ENCODE results near the gene EIPR1.

Gene EIPR1

DNA sequence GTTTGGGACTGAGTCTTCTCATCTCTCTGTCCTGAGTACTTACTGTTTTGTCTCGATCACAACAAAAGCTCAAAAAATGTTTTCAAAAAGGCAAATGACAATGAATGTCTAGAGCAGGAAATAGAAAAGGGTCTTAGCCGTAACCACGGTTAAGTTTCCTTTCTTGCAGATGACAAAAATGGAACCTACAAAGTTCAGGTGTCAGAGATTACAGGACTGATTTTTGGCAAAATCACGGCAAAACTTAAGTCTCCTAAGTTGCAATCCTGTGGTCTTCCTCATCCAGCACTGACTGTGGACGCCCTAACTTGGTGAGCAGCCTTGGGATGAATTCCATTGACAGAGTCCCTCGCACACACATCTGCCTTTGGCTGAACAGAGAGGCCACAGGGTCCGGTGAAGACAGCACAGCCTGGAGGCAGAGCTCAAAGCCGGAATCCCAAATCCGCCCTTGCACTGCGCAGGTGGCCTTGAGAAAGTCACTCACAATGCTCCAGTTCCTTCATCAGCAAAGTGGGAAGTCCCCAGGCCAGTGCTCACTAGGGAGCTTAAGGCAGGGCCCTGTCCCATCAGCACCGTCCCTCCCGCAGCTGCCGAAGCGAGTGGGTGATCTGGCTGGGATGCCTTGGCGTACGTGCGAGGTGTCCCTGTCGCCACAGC lies 55.2 kb downstream of the EIPR1 start:
- no peak for DNase-seq (ENCODE audit: low spot score)
- TF ChIP-seq CTCF (IDR thresholded peaks at IDR 0.05; ENCODE audit: extremely low read depth, missing control alignments) = no peak

GRCh38 chr2:3321825-3322224 lies 55.8 kb downstream of the EIPR1 start:
- no peak for DNase-seq (ENCODE audit: low spot score)
- no peak for TF ChIP-seq CTCF (IDR thresholded peaks at IDR 0.05; ENCODE audit: extremely low read depth, missing control alignments)

GRCh38 chr2:3320910-3321605 lies 56.6 kb downstream of the EIPR1 start:
- DNase-seq (ENCODE audit: low spot score) = no peak
- TF ChIP-seq CTCF (IDR thresholded peaks at IDR 0.05; ENCODE audit: extremely low read depth, missing control alignments) = no peak

DNA sequence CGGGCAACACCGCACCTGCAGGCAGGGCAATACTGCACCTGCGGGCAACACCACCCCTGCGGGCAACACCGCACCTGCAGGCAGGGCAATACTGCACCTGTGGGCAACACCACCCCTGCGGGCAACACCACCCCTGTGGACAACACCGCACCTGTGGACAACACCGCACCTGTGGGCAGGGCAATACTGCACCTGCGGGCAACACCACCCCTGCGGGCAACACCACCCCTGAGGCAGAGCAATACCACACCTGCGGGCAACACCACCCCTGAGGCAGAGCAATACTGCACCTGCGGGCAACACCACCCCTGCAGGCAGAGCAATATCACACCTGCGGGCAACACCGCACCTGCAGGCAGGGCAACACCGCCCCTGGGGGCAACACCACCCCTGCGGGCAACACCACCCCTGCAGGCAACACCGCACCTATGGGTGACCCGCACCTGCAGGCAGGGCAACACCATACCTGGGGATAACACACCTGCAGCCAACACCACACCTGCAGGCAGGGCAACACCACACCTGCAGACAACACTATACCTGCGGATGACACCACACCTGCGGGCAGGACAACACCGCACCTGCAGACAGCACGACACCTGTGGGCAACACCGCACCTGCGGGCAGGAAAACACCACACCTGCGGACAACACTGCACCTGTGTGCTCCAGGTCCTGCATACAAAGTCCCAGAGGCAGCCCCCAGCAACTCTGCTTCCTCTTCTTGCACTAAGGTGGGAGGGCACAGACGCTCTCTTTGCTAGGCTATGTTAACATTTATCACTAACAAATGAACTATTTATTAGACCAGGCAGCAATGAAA lies 57.7 kb downstream of the EIPR1 start:
- no peak for TF ChIP-seq CTCF (IDR thresholded peaks at IDR 0.05; ENCODE audit: extremely low read depth, missing control alignments)
- DNase-seq (ENCODE audit: low spot score) = no peak

GRCh38 chr2:3319134-3319533 lies 58.5 kb downstream of the EIPR1 start:
- DNase-seq (ENCODE audit: low spot score) = no peak
- no peak for TF ChIP-seq CTCF (IDR thresholded peaks at IDR 0.05; ENCODE audit: extremely low read depth, missing control alignments)

GRCh38 chr2:3317871-3318590 lies 59.6 kb downstream of the EIPR1 start:
- TF ChIP-seq CTCF (IDR thresholded peaks at IDR 0.05; ENCODE audit: extremely low read depth, missing control alignments) = no peak
- no peak for DNase-seq (ENCODE audit: low spot score)

Data from GM20000 (cell line).